GM21529 (cell line): ENCODE data around the gene TNXB.
"Not testable (repeated sequence)": the region's sequence is repeated elsewhere in the genome, so short reads cannot be mapped to it uniquely, and the experiment has no call there.

Source experiments
- ATAC-seq: cut with Tn5 transposase; IDR thresholded peaks from one replicate; pipeline ENCODE4 v1.9.1; 2021; ENCODE audit not compliant: unreplicated experiment

Gene TNXB

GRCh38 chr6:32043589-32044380, 65.4 kb downstream of the TNXB start:
- not testable (repeated sequence) for ATAC-seq

GRCh38 chr6:32042276-32042675, 66.9 kb downstream of the TNXB start:
- ATAC-seq = not testable (repeated sequence)

GRCh38 chr6:32041385-32041784, 67.8 kb downstream of the TNXB start:
- ATAC-seq = not testable (repeated sequence)

- ATAC-seq = not testable (repeated sequence)
These were observed 68.2 kb downstream of the TNXB start for GRCh38 chr6:32041050-32041321.

- ATAC-seq = not testable (repeated sequence)
These were observed 68.7 kb downstream of the TNXB start for GRCh38 chr6:32040299-32041049.

GRCh38 chr6:32039321-32040274, 69.5 kb downstream of the TNXB start:
- not testable (repeated sequence) for ATAC-seq

- not testable (repeated sequence) for ATAC-seq
These were observed 70.3 kb downstream of the TNXB start for GRCh38 chr6:32038878-32039277.

GRCh38 chr6:32037598-32038524, 71.3 kb downstream of the TNXB start, which contains the start of gene CYP21A2:
Gene CYP21A2, plus strand, starts transcription at chr6:32038415. Its CDS starts 8 bp downstream, at chr6:32038423.
- ATAC-seq = not testable (repeated sequence)

- not testable (repeated sequence) for ATAC-seq
These were observed 72.0 kb downstream of the TNXB start for GRCh38 chr6:32037136-32037535.

GRCh38 chr6:32035283-32036013, 73.7 kb downstream of the TNXB start:
- not testable (repeated sequence) for ATAC-seq

- not testable (repeated sequence) for ATAC-seq
These were observed 79.6 kb downstream of the TNXB start for GRCh38 chr6:32029553-32029952.

GRCh38 chr6:32028631-32029030, 80.5 kb downstream of the TNXB start:
- ATAC-seq = not testable (repeated sequence)

- not testable (repeated sequence) for ATAC-seq
These were observed 87.0 kb downstream of the TNXB start for GRCh38 chr6:32022100-32022499.

- ATAC-seq = not testable (repeated sequence)
These were observed 94.6 kb downstream of the TNXB start, which contains the start of gene C4B for GRCh38 chr6:32014547-32014946. Gene C4B, plus strand, starts transcription at chr6:32014795. Its CDS starts 51 bp downstream, at chr6:32014846.

GRCh38 chr6:32013738-32014137, 95.4 kb downstream of the TNXB start:
- ATAC-seq = not testable (repeated sequence)

GRCh38 chr6:32012941-32013617, 96.1 kb downstream of the TNXB start:
- not testable (repeated sequence) for ATAC-seq

GRCh38 chr6:32010856-32011530, 98.1 kb downstream of the TNXB start:
- not testable (repeated sequence) for ATAC-seq

GRCh38 chr6:32009537-32009936, 99.6 kb downstream of the TNXB start:
- ATAC-seq = not testable (repeated sequence)
